Keratinocyte (primary cell): ENCODE results near the gene DHX36. TPM values are rescaled to one million over a fixed set of nuclear protein-coding genes. Genes with fewer than 3 reads are reported as not detected.

Source experiments
- DNase-seq: peaks from one replicate; pipeline ENCODE4 v3.0.0-alpha.2; 2011; ENCODE audit warnings: low read depth, missing footprints, low spot score
- FAIRE-seq: peaks from 2 replicates; lab custom pipeline; 2011; peaks lifted over from hg19 to GRCh38; lab: Jason Lieb, UNC
- H2AFZ ChIP-seq: 2 replicates; pipeline ENCODE4 v1.6.0; 2012; ENCODE audit warnings: low read length, control low read depth, inconsistent platforms; ENCODE audit not compliant: control insufficient read depth
- H3K27ac ChIP-seq: 2 replicates; pipeline ENCODE4 v1.5.1; 2011; ENCODE audit warnings: low read length; ENCODE audit not compliant: control insufficient read depth, insufficient read depth
- H3K27me3 ChIP-seq: 3 replicates; pipeline ENCODE4 v1.6.0; 2011; ENCODE audit warnings: low read length; ENCODE audit not compliant: control insufficient read depth, insufficient read depth; ENCODE audit errors: extremely low read depth
- H3K36me3 ChIP-seq, 2 experiments: 2 replicates in 1 of 2; 3 replicates in 1 of 2; pipeline ENCODE4 v1.5.1; 2011; ENCODE audit warnings: low read length in 2 of 2, mild to moderate bottlenecking in 1 of 2; ENCODE audit not compliant: control insufficient read depth in 2 of 2, insufficient read depth in 2 of 2; ENCODE audit errors: extremely low read depth in 1 of 2
- H3K4me1 ChIP-seq: 3 replicates; pipeline ENCODE4 v1.5.1; 2011; ENCODE audit warnings: low read length; ENCODE audit not compliant: control insufficient read depth, insufficient read depth; ENCODE audit errors: extremely low read depth
- H3K4me2 ChIP-seq: 3 replicates; pipeline ENCODE4 v1.6.0; 2011; ENCODE audit warnings: low read depth, low read length; ENCODE audit not compliant: control insufficient read depth, insufficient read depth; ENCODE audit errors: extremely low read depth
- H3K4me3 ChIP-seq, 3 experiments: fragments of 200-600 bp in 1 of 3; sonication (generic) in 1 of 3; 2 replicates in 2 of 3; 3 replicates in 1 of 3; pipeline ENCODE4 v1.5.1; 2011 to 2016; ENCODE audit warnings: low read length in 3 of 3, mild to moderate bottlenecking in 3 of 3, control low read depth in 2 of 3, inconsistent platforms in 1 of 3, low read depth in 1 of 3, mixed read lengths in 1 of 3, mixed run types in 1 of 3, moderate library complexity in 1 of 3; ENCODE audit not compliant: control insufficient read depth in 2 of 3, insufficient read depth in 2 of 3; ENCODE audit errors: extremely low read depth in 1 of 3
- H3K79me2 ChIP-seq: 2 replicates; pipeline ENCODE4 v1.6.0; 2012; ENCODE audit warnings: low read length; ENCODE audit not compliant: control insufficient read depth, insufficient read depth
- H3K9ac ChIP-seq: 3 replicates; pipeline ENCODE4 v1.6.0; 2011; ENCODE audit warnings: low read length; ENCODE audit not compliant: control insufficient read depth, insufficient read depth; ENCODE audit errors: extremely low read depth
- H3K9me1 ChIP-seq: 3 replicates; pipeline ENCODE4 v1.6.0; 2011; ENCODE audit warnings: low read length; ENCODE audit not compliant: control insufficient read depth, insufficient read depth; ENCODE audit errors: extremely low read depth
- H3K9me3 ChIP-seq: 2 replicates; pipeline ENCODE4 v1.5.1; 2012; ENCODE audit warnings: low read depth, low read length; ENCODE audit not compliant: control insufficient read depth
- H4K20me1 ChIP-seq: 3 replicates; pipeline ENCODE4 v1.6.0; 2011; ENCODE audit warnings: low read length; ENCODE audit not compliant: control insufficient read depth, insufficient read depth; ENCODE audit errors: extremely low read depth
- EZH2 ChIP-seq: IDR thresholded peaks from one replicate; pipeline ENCODE4 v1.6.1; 2012; ENCODE audit warnings: inconsistent platforms, mild to moderate bottlenecking, low read length, moderate library complexity
- dilution Hi-C: fragments of 300-500 bp; cut with MboI; formaldehyde crosslinking; loops from one replicate; pipeline ENCODE4 v1.7.0; 2020; ENCODE audit warnings: low sequenced_read_pairs; ENCODE audit not compliant: extremely low pct_ligation_motif_present
- polyA plus RNA-seq, 5 experiments: library from polyadenylated mRNA; depleted of rRNA in 3 of 5; stranded (reverse) in 3 of 5; stranded (forward) in 1 of 5; unstranded in 1 of 5; fragments of >200 nt; gene quantifications; 1 replicate in 1 of 5; 2 replicates in 3 of 5; 3 replicates in 1 of 5; pipeline versions ENCODE4 v1.2.1 to v1.2.3, GENCODE V29; 2011 to 2012; ENCODE audit warnings: missing spikeins in 2 of 5, low read depth in 1 of 5, low replicate concordance in 1 of 5
- TF ChIP-seq, protein P1 (sequence below), 3 experiments: IDR thresholded peaks in 1 of 3; conservative IDR thresholded peaks in 1 of 3; optimal IDR thresholded peaks in 1 of 3; 2 replicates in 2 of 3; 3 replicates in 1 of 3; pipeline versions ENCODE3 to v1.5.1; 2011; ENCODE audit warnings: low read length in 3 of 3, mild to moderate bottlenecking in 3 of 3, moderate library complexity in 2 of 3, control low read depth in 1 of 3, inconsistent platforms in 1 of 3; ENCODE audit not compliant: insufficient read depth in 2 of 3; ENCODE audit errors: extremely low read depth in 1 of 3

Gene DHX36
- polyA plus RNA-seq, 1 donor (not counting 4 experiments of a cell fraction or from before 2014, with no cell fraction given), result 72.3 TPM

DNA sequence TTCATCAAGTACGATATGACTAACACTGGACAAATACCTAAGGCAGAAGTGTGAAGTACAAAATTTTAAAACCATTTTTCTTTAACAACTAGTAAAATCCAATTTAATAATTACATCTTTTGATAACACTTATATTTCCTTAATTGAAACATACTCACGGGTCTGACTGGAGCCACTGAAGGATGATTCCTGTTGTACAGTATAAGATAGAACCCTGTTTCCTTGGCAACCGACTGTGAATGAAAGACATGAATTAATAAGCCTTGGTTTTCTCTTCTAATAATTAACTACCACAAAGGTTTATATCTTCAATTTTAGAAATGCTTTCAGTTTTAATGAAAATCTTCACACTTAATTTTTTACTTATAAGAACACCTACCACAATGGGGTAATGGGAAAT lies 19.4 kb downstream of the DHX36 start:
- Histone ChIP-seq H3K9me3 (no peaks in the 10 kb centered on the region), H3K9ac (no peak overlapping the region), H3K4me2 (no peak overlapping the region), H3K9me1 (no peaks in the 10 kb centered on the region), H3K36me3 (peaks cover 8 to 19% of the 10 kb centered on the region in 2 experiments), H3K27me3 (no peaks in the 10 kb centered on the region), H4K20me1 (no peaks in the 10 kb centered on the region), H3K27ac (peak overlapping the region; percentile 72), H3K4me3 (no peak overlapping the region), H3K4me1 (peaks cover 7% of the 10 kb centered on the region), H2AFZ (no peak overlapping the region), H3K79me2 (peaks cover 4% of the 10 kb centered on the region)
- no peak for DNase-seq
- no peak for TF ChIP-seq EZH2
- TF ChIP-seq, protein P1, sequence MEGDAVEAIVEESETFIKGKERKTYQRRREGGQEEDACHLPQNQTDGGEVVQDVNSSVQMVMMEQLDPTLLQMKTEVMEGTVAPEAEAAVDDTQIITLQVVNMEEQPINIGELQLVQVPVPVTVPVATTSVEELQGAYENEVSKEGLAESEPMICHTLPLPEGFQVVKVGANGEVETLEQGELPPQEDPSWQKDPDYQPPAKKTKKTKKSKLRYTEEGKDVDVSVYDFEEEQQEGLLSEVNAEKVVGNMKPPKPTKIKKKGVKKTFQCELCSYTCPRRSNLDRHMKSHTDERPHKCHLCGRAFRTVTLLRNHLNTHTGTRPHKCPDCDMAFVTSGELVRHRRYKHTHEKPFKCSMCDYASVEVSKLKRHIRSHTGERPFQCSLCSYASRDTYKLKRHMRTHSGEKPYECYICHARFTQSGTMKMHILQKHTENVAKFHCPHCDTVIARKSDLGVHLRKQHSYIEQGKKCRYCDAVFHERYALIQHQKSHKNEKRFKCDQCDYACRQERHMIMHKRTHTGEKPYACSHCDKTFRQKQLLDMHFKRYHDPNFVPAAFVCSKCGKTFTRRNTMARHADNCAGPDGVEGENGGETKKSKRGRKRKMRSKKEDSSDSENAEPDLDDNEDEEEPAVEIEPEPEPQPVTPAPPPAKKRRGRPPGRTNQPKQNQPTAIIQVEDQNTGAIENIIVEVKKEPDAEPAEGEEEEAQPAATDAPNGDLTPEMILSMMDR (optimal IDR thresholded peaks at IDR 0.05 in 1 of 3, IDR thresholded peaks at IDR 0.05 in 1 of 3, conservative IDR thresholded peaks at IDR 0.05 in 1 of 3; ENCODE audit: extremely low read depth in 1 of 3, insufficient read depth in 2 of 3, low read length in 3 of 3), result no peak
- dilution Hi-C loops, result no loop called here
- FAIRE-seq, result no peak

DNA sequence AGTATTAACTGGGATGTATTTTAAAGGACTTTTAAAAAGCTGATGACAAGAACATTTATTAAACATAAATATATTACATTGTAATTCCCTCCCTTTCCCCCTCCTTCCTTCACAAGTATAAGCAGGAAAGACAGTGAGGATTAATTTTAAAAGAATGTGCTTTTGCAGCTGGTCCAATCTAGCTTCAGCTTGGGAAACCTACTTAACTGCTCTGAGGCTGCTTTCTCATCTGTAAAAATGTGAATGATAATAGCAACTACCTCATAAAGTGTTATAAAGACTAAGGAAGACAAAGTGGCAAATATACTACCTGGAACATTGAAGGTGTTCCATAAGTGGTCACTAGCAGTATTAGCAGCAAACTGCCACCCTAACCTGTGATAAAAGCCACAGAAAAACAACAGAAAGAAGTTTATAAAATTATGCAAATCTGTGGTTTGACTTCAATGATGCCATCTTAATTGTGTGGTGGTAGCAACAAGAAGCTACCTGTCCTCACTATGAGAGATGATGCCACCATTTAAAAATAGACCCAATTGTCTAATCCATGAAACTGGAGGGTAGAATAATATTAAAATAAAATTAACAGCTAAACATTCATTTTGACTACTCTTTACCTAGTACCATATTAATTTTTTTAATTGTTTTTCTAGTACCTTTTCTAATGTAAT lies 20.0 kb downstream of the DHX36 start:
- Histone ChIP-seq H3K9me3 (no peaks in the 10 kb centered on the region), H3K4me3 (no peak overlapping the region), H3K9me1 (no peaks in the 10 kb centered on the region), H2AFZ (peak overlapping the region; percentile 74), H3K36me3 (peaks cover 8 to 19% of the 10 kb centered on the region in 2 experiments), H3K27me3 (no peaks in the 10 kb centered on the region), H4K20me1 (no peaks in the 10 kb centered on the region), H3K4me2 (peak overlapping the region; percentile 36), H3K79me2 (peaks cover 4% of the 10 kb centered on the region), H3K9ac (peak overlapping the region; percentile 40), H3K4me1 (peaks cover 7% of the 10 kb centered on the region), H3K27ac (peak overlapping the region; percentile 72)
- DNase-seq, result no peak
- peak; percentile 84 for FAIRE-seq
- dilution Hi-C loops, result no loop called here
- TF ChIP-seq EZH2, result no peak
- TF ChIP-seq, protein P1 (optimal IDR thresholded peaks at IDR 0.05 in 1 of 3, IDR thresholded peaks at IDR 0.05 in 1 of 3, conservative IDR thresholded peaks at IDR 0.05 in 1 of 3; ENCODE audit: extremely low read depth in 1 of 3, insufficient read depth in 2 of 3, low read length in 3 of 3), result no peak
